Chondrocyte (in vitro differentiated cells): ENCODE data around the gene EEF2. TPM values are rescaled to one million over a fixed set of nuclear protein-coding genes. Genes with fewer than 3 reads are reported as not detected.
A peak's percentile ranks its signal among the peaks of the same experiment; 100 is the strongest.

ENCODE experiments used
- DNase-seq: peaks from one replicate; pipeline ENCODE4 v3.0.0; 2021; ENCODE audit warnings: mixed read lengths, low spot score
- H3K27ac Mint-ChIP-seq: one replicate; pipeline ENCODE4 v1.8.0; 2021; ENCODE audit warnings: mild to moderate bottlenecking, moderate library complexity, mixed read lengths; ENCODE audit not compliant: unreplicated experiment
- H3K27me3 Mint-ChIP-seq: 2 replicates; pipeline ENCODE4 v1.8.0; 2021; ENCODE audit warnings: low read depth, mixed read lengths
- H3K36me3 Mint-ChIP-seq: 2 replicates; pipeline ENCODE4 v1.8.0; 2021; ENCODE audit warnings: low read depth, mixed read lengths
- H3K4me1 Mint-ChIP-seq: 2 replicates; pipeline ENCODE4 v1.8.0; 2021; ENCODE audit warnings: low read depth, mild to moderate bottlenecking, mixed read lengths
- H3K4me3 Mint-ChIP-seq: one replicate; pipeline ENCODE4 v1.8.0; 2021; ENCODE audit warnings: mild to moderate bottlenecking, moderate library complexity, mixed read lengths; ENCODE audit not compliant: unreplicated experiment
- H3K9me3 Mint-ChIP-seq: 2 replicates; pipeline ENCODE4 v1.8.0; 2021; ENCODE audit warnings: low read depth, mixed read lengths
- total RNA-seq: library from RNA; stranded (reverse); gene quantifications from 3 replicates; pipeline ENCODE4 v1.2.1, GENCODE V29; 2021
- TF ChIP-seq, protein P1 (sequence below): fragments of 200-600 bp; sonication (generic); IDR thresholded peaks from 2 replicates; pipeline ENCODE4 v1.5.0; 2021; ENCODE audit warnings: antibody characterized with exemption, mild to moderate bottlenecking, moderate library complexity

EEF2 gene
- total RNA-seq, 1 donor from 2014 or later, result 2,370 TPM

DNA sequence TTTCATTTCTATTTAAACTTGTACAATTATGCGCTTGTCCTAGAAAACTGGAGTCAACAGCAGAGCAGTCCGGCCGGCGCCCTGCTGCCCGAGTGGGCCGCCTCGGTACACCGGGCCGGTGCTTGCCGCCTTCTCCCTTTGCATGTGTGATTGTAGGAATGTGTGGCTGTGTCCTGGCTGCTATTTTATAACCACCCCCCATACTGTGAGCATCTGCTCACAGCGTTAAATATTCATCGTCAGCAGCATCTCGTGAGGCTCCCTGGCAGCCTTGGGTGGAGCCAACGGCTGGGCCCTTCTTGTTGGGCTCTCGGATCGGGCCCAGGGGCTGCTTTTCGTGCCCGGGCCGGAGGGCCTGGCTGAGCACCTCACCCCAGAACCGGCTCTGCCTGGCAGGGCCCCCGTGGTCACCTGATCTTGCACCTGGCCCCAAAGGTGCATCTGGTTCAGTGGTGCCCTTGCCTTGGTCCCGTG, 32.9 kb upstream of the EEF2 start:
- TF ChIP-seq, protein P1, sequence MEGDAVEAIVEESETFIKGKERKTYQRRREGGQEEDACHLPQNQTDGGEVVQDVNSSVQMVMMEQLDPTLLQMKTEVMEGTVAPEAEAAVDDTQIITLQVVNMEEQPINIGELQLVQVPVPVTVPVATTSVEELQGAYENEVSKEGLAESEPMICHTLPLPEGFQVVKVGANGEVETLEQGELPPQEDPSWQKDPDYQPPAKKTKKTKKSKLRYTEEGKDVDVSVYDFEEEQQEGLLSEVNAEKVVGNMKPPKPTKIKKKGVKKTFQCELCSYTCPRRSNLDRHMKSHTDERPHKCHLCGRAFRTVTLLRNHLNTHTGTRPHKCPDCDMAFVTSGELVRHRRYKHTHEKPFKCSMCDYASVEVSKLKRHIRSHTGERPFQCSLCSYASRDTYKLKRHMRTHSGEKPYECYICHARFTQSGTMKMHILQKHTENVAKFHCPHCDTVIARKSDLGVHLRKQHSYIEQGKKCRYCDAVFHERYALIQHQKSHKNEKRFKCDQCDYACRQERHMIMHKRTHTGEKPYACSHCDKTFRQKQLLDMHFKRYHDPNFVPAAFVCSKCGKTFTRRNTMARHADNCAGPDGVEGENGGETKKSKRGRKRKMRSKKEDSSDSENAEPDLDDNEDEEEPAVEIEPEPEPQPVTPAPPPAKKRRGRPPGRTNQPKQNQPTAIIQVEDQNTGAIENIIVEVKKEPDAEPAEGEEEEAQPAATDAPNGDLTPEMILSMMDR, result no peak
- Mint-ChIP-seq H3K36me3 (peaks cover 8% of the 10 kb centered on the region), H3K27ac (no peak overlapping the region), H3K9me3 (no peaks in the 10 kb centered on the region), H3K4me3 (no peak overlapping the region), H3K4me1 (no peaks in the 10 kb centered on the region), H3K27me3 (no peaks in the 10 kb centered on the region)
- no peak for DNase-seq

DNA sequence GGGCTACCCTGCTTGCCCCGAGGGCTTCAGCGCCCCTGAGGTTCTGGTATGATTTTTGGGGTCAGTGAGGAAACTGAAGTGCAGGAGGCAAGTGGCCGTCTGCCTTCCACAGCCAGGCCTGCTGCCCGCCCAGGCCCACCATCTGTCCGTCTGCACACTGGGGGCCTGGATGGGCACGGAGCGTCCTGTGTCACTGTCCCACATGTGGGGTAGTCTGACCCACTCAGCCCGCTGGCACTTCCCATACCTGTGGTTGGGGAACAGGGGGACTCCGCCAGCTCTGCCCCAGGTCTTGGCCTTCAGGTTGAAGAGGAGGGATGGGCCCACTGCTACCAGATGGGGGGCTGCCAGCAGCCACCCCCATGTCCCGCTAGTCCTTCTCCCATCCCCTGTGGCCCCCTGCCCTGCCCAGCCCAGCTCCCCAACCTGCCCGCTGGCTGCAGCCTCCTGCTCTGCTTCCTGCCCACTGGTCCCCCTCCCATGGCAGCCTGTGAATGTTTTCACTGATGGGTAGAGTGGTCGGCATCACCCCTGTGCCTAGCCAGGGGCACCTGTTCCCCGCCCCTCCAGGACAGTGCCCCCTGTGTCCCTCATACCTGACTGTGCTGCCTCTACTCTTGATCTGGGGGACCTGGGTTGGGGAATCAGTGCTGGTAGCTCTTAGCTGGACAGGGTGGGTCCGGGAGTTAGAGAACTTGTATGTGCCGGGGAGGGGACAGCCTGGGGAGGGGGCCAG, 31.8 kb upstream of the EEF2 start:
- TF ChIP-seq, protein P1, result no peak
- Mint-ChIP-seq H3K9me3 (no peaks in the 10 kb centered on the region), H3K27ac (no peak overlapping the region), H3K4me3 (no peak overlapping the region), H3K36me3 (peaks cover 11% of the 10 kb centered on the region), H3K27me3 (no peaks in the 10 kb centered on the region), H3K4me1 (no peaks in the 10 kb centered on the region)
- peak; percentile 86 for DNase-seq

DNA sequence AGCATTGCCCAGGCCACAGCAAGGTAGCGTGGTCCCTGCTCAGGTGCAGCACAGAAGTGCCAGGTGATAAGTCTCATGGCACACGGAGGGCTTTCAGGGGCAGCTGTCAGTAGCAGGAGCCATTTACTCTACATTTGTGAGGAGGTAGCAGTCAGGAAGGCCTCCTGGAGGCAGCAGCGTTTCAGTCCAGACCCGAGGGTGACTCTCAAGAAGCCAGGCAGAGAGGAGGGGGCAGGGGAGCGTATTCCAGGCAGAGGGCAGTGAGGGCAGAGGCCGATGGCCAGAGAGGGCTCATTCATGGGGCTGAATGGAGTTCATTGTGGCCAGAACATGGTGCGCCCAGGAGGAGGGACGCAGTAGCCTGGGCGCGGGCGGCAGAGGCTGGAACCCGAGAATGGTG, 31.2 kb upstream of the EEF2 start:
- H3K36me3 Mint-ChIP-seq, result peaks cover 8% of the 10 kb centered on the region
- TF ChIP-seq, protein P1, result no peak
- no peaks in the 10 kb centered on the region for H3K9me3 Mint-ChIP-seq
- no peak overlapping the region for H3K4me3 Mint-ChIP-seq
- H3K4me1 Mint-ChIP-seq, result no peaks in the 10 kb centered on the region
- no peak for DNase-seq
- no peaks in the 10 kb centered on the region for H3K27me3 Mint-ChIP-seq
- H3K27ac Mint-ChIP-seq, result no peak overlapping the region

DNA sequence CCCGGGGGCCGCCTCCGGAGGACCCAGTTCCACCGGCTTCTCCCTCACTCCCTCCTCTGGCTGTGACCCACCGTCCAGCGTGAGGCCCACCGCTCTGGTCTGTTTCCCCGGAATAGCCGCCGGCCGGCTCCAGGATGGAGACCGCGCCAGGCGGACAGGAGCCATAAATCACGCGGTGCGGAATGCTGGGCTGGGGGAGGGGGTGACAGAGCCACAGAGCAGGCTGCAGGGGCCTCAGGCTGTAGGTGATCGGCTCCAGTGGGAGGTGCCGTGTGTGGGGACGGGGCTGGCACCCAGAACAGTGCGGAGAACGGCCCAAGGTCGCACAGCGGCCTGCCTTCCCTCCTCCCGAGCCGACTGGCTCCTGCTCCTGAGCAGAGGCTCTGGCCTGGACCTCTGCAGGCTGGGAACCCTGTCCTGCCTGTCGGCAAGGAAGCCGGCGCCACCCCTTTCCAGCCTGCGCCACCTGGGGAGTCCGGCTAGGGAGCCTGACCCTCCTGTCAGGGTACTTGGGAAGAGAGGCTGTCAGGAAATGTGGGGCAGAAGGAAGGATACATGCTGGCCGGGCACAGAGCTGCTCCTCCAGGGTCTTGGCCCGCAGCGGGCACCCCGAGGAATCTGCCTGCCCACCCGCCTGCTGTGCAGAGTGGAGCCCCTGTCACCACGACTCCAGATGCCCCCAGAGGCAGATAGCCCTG, 30.6 kb upstream of the EEF2 start:
- peaks cover 6% of the 10 kb centered on the region for H3K36me3 Mint-ChIP-seq
- H3K4me3 Mint-ChIP-seq, result no peak overlapping the region
- TF ChIP-seq, protein P1, result no peak
- H3K27ac Mint-ChIP-seq, result no peak overlapping the region
- no peaks in the 10 kb centered on the region for H3K4me1 Mint-ChIP-seq
- H3K27me3 Mint-ChIP-seq, result no peaks in the 10 kb centered on the region
- DNase-seq, result peak; percentile 86
- H3K9me3 Mint-ChIP-seq, result no peaks in the 10 kb centered on the region

DNA sequence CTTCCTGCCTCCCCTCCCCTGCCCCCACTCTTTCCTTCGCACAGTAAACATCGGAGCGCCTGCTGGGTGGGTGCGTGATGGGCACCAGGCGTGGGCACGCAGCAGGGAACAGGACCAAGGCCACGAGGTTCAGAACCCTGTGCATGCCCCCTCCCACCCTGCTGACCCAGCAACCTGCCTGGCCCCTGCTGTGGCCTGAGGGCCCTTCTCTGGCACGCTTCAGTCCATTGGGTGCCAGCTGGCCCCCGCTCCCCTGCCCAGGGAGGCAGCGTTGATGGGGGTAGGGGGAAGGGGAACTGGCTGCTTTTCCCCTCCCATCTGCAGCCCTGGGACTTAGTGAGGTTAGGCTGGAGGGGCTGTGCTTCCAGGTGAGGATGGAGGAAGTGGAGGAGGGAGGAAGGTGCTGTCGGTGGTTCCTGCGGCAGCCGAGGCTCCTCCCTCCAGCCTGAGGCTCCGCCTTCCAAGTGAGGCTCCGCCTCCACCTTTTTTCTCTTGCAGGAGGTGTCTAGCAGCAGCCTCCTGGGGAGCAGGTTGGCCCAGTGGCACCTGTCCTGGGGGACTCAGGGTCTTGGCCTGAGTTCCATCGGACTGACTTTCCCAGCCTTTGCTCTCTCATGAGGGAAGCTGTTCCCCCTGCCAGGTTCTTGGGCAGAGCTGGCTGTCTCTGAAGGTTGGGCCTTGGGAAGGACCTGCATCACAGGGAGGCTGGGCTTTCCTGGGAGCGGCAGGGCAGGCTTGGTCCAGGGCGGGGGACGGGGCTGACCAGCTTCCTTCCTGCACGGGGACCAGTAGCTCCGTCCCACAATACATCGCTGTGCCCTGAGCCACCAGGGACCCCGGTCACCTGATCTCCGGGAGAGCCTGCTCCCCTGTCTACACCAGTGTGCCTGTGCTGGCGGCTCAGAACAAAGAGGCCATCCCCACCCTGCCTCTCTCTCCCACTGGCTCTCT, 29.6 kb upstream of the EEF2 start:
- Mint-ChIP-seq H3K27me3 (no peaks in the 10 kb centered on the region), H3K36me3 (peaks cover 6% of the 10 kb centered on the region), H3K9me3 (no peaks in the 10 kb centered on the region), H3K4me1 (peaks cover 6% of the 10 kb centered on the region), H3K27ac (peak overlapping the region; percentile 5), H3K4me3 (no peak overlapping the region)
- peak; percentile 87 for DNase-seq
- TF ChIP-seq, protein P1, result no peak
